Endodermal cell (in vitro differentiated cells): ENCODE data around the gene MEGF10. TPM values are rescaled to one million over a fixed set of nuclear protein-coding genes. Genes with fewer than 3 reads are reported as not detected.
"Not testable (repeated sequence)": the region's sequence is repeated elsewhere in the genome, so short reads cannot be mapped to it uniquely, and the experiment has no call there.

Experiments
- DNase-seq: peaks from one replicate; pipeline ENCODE4 v3.0.0-alpha.2; 2017
- H3K27ac ChIP-seq: 2 replicates; pipeline ENCODE4 v1.5.1; 2013; ENCODE audit warnings: mild to moderate bottlenecking, low read depth, low read length, moderate library complexity
- H3K27me3 ChIP-seq: 2 replicates; pipeline ENCODE4 v1.6.1; 2013; ENCODE audit warnings: mild to moderate bottlenecking, low read length, moderate library complexity; ENCODE audit not compliant: insufficient read depth, control insufficient read depth, poor library complexity, severe bottlenecking
- H3K36me3 ChIP-seq: 2 replicates; pipeline ENCODE4 v1.7.0; 2013; ENCODE audit warnings: mild to moderate bottlenecking, low read length, moderate library complexity; ENCODE audit not compliant: control insufficient read depth, insufficient read depth
- H3K4me1 ChIP-seq: one replicate; pipeline ENCODE4 v1.7.0; 2013; ENCODE audit warnings: low read length; ENCODE audit not compliant: control insufficient read depth, insufficient read depth
- H3K4me3 ChIP-seq: 2 replicates; pipeline ENCODE4 v1.5.1; 2013; ENCODE audit warnings: mild to moderate bottlenecking, low read length, moderate library complexity
- H3K9ac ChIP-seq: 2 replicates; pipeline ENCODE4 v1.6.1; 2013; ENCODE audit warnings: mild to moderate bottlenecking, low read length, moderate library complexity; ENCODE audit not compliant: poor library complexity, severe bottlenecking; ENCODE audit errors: extremely low read depth
- H3K9me3 ChIP-seq: 2 replicates; pipeline ENCODE4 v1.6.1; 2013; ENCODE audit warnings: mild to moderate bottlenecking, low read length, moderate library complexity; ENCODE audit not compliant: control insufficient read depth
- H3K27ac Mint-ChIP-seq: 2 replicates; pipeline ENCODE4 v1.8.0; 2020; ENCODE audit warnings: mixed read lengths
- H3K27me3 Mint-ChIP-seq: 2 replicates; pipeline ENCODE4 v1.8.0; 2021; ENCODE audit warnings: mild to moderate bottlenecking, mixed read lengths; ENCODE audit not compliant: insufficient read depth
- H3K36me3 Mint-ChIP-seq: 2 replicates; pipeline ENCODE4 v1.8.0; 2020; ENCODE audit warnings: low read depth, mixed read lengths
- H3K4me1 Mint-ChIP-seq: 2 replicates; pipeline ENCODE4 v1.8.0; 2020; ENCODE audit warnings: mixed read lengths
- H3K4me3 Mint-ChIP-seq: 2 replicates; pipeline ENCODE4 v1.8.0; 2020; ENCODE audit warnings: mild to moderate bottlenecking, moderate library complexity, mixed read lengths
- H3K9me3 Mint-ChIP-seq: 2 replicates; pipeline ENCODE4 v1.8.0; 2020; ENCODE audit warnings: mild to moderate bottlenecking, mixed read lengths
- CTCF ChIP-seq: fragments of 200-600 bp; sonication (generic); conservative IDR thresholded peaks from 2 replicates; pipeline ENCODE4 v1.5.0; 2021; ENCODE audit warnings: antibody characterized with exemption, mild to moderate bottlenecking
- WGBS, 2 experiments: methylation state at CpG; one replicate each; pipeline versions ENCODE4 v1.1.5 to v1.1.7; 2013; ENCODE audit warnings: missing lambda C conversion rate in 2 of 2, mixed read lengths in 1 of 2; ENCODE audit not compliant: insufficient coverage in 1 of 2, insufficient read length in 1 of 2; 5-methylcytosine and 5-hydroxymethylcytosine counted together
- total RNA-seq, 2 donors: library from RNA; stranded (reverse); fragmentation: NEBNext Ultra II Directional in 1 of 2; extraction: Animal tissue kit (Norgen Biotek cat#: 25700) in 1 of 2; gene quantifications; 2 replicates in 1 of 2; 3 replicates in 1 of 2; pipeline ENCODE4 v1.2.1, GENCODE V29; 2021

MEGF10 gene
- total RNA-seq, 2 donors from 2014 or later: 12.7 to 17.7 TPM

- peaks cover 53% of the 10 kb centered on the region for H3K4me1 Mint-ChIP-seq
- H3K9ac ChIP-seq: no peak overlapping the region
- no peaks in the 10 kb centered on the region for H3K9me3 ChIP-seq
- no peak overlapping the region for H3K4me3 Mint-ChIP-seq
- TF ChIP-seq CTCF: no peak
- peaks cover 9% of the 10 kb centered on the region for H3K4me1 ChIP-seq
- no peak overlapping the region for H3K4me3 ChIP-seq
- H3K36me3 Mint-ChIP-seq: no peaks in the 10 kb centered on the region
- no peaks in the 10 kb centered on the region for H3K27me3 ChIP-seq
- no peaks in the 10 kb centered on the region for H3K36me3 ChIP-seq
- no peak overlapping the region for H3K27ac Mint-ChIP-seq
- H3K27me3 Mint-ChIP-seq: peaks cover 3% of the 10 kb centered on the region
- no peaks in the 10 kb centered on the region for H3K9me3 Mint-ChIP-seq
- H3K27ac ChIP-seq: no peak overlapping the region
- no peak for DNase-seq
Measured at GRCh38 chr5:127296321-127296720, 5.7 kb downstream of the MEGF10 start.

DNA sequence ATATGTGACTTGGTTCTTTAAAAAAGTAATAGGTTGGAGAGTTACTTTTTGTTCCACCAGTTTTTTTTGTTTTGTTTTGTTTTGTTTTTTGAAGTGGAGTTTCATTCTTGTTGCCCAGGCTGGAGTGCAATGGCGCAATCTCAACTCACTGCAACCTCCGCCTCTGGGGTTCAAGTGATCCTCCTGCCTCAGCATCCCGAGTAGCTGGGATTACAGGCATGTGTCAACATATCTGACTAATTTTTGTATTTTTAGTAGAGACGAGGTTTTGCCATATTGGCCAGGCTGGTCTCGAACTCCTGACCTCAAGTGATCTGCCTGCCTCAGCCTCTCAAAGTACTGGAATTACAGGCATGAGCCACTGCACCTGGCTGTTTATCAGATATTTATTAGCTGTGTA lies 6.3 kb downstream of the MEGF10 start:
- H3K4me3 ChIP-seq, H3K36me3 Mint-ChIP-seq, H3K27ac Mint-ChIP-seq, DNase-seq, H3K9me3 Mint-ChIP-seq, H3K36me3 ChIP-seq, H3K27me3 Mint-ChIP-seq, H3K4me3 Mint-ChIP-seq, H3K27me3 ChIP-seq, H3K4me1 ChIP-seq, H3K9me3 ChIP-seq, H3K9ac ChIP-seq, H3K27ac ChIP-seq: not testable (repeated sequence)
- peaks cover 48% of the 10 kb centered on the region for H3K4me1 Mint-ChIP-seq
- WGBS, 2 experiments: 84 to 92% methylated on average over 5 of the region's 5 CpGs

DNA sequence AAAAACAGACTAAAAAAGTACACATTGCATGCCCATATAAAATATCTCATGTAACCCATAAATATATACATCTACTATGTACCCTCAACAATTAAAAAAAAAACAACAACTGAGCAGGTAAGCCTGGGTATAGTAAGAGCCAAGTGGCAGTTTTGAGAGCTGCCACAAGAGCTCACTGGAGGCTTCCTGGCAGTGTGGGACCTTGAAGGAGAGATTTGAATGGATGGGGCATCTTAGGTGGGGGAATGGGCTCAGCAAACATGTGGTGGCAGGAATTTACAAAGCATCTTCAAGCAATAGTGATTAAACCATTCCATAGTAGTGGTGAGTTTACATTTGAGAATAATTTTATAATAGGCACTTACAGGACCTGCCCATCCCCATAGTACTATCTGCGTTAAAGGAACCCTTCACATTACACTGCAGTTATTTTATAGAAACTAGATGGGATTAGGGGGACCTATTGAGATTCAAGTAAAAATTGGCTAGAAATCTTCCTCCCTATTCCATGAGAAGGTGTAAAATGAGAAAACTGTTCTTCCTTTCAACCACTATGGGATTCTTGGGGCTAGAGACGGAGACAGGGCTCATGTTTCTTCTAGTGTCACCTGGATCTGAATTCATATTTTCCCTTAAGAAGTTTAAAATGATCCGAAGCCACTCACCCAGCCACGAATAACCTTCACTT lies 6.9 kb downstream of the MEGF10 start:
- Mint-ChIP-seq H3K36me3 (no peaks in the 10 kb centered on the region), H3K4me1 (peaks cover 43% of the 10 kb centered on the region), H3K27me3 (peaks cover 3% of the 10 kb centered on the region), H3K9me3 (no peaks in the 10 kb centered on the region), H3K27ac (no peak overlapping the region), H3K4me3 (no peak overlapping the region)
- H3K4me3 ChIP-seq: no peak overlapping the region
- H3K9me3 ChIP-seq: no peaks in the 10 kb centered on the region
- 96 to 100% methylated on average over 1 to 3 of the region's 4 CpGs for WGBS, 2 experiments
- no peak overlapping the region for H3K9ac ChIP-seq
- no peaks in the 10 kb centered on the region for H3K36me3 ChIP-seq
- H3K27me3 ChIP-seq: no peaks in the 10 kb centered on the region
- TF ChIP-seq CTCF: no peak
- no peak overlapping the region for H3K27ac ChIP-seq
- no peak for DNase-seq
- H3K4me1 ChIP-seq: peaks cover 9% of the 10 kb centered on the region

DNA sequence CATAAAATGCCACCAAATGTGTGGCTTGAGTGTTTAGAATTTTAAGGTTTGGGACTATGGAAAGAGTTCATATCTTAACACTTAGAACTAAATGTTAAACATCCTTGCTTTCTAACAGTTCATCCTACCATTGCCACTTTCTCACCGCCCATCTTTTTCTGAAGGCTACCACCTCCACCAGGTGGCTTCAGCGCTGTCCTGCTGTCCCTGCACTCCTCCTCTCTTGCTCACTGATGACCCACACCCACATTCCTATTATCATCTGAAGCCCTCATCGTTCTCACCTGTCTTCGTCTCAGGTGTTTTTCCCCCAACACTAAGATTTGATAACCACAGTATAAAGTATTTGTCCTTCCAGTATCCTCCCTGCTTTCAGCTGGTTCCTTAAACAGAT lies 7.4 kb downstream of the MEGF10 start:
- Histone ChIP-seq H3K4me3 (no peak overlapping the region), H3K27ac (no peak overlapping the region), H3K9ac (no peak overlapping the region), H3K9me3 (no peaks in the 10 kb centered on the region), H3K36me3 (no peaks in the 10 kb centered on the region), H3K4me1 (peaks cover 9% of the 10 kb centered on the region), H3K27me3 (no peaks in the 10 kb centered on the region)
- no peak overlapping the region for H3K27ac Mint-ChIP-seq
- H3K9me3 Mint-ChIP-seq: no peaks in the 10 kb centered on the region
- peaks cover 39% of the 10 kb centered on the region for H3K4me1 Mint-ChIP-seq
- DNase-seq: no peak
- H3K4me3 Mint-ChIP-seq: no peak overlapping the region
- WGBS, 2 experiments: 89 to 95% methylated on average over 4 of the region's 4 CpGs
- no peaks in the 10 kb centered on the region for H3K36me3 Mint-ChIP-seq
- TF ChIP-seq CTCF: peak; percentile 71
- peaks cover 3% of the 10 kb centered on the region for H3K27me3 Mint-ChIP-seq
